NCI-H187 treated with DMSO at 0.1 percent for 48 hours (cell line): ENCODE data around the gene DNAJC15.

Source experiments
- DNase-seq: peaks from one replicate; lab custom pipeline; 2025; lab: John Stamatoyannopoulos, UW

Gene DNAJC15

GRCh38 chr13:43154839-43155238, 131.5 kb downstream of the DNAJC15 start:
- no peak for DNase-seq

- no peak for DNase-seq
Observed at GRCh38 chr13:43156916-43157315, 133.5 kb downstream of the DNAJC15 start.

GRCh38 chr13:43157796-43158195, 134.4 kb downstream of the DNAJC15 start:
- DNase-seq = no peak

GRCh38 chr13:43158516-43158915, 135.1 kb downstream of the DNAJC15 start:
- DNase-seq = no peak

GRCh38 chr13:43159026-43159461, 135.7 kb downstream of the DNAJC15 start:
- no peak for DNase-seq
